ENCODE data around the gene RACGAP1. TPM values are rescaled to one million over a fixed set of nuclear protein-coding genes. Genes with fewer than 3 reads are reported as not detected.
"Not testable (repeated sequence)": the region's sequence is repeated elsewhere in the genome, so short reads cannot be mapped to it uniquely, and the experiment has no call there.

RACGAP1 gene
- total RNA-seq, 3 donors from 2014 or later (not counting 1 experiment from before 2014, with no cell fraction given): 6.1 to 11.6 (median 8.7) TPM

GRCh38 chr12:49990273-49990672, 35.0 kb downstream of the RACGAP1 start:
- Histone ChIP-seq H3K36me3 (ENCODE audit: control insufficient read depth, insufficient read depth, low read length) (peaks cover 21% of the 10 kb centered on the region), H3K27ac (ENCODE audit: low read length) (no peak overlapping the region), H3K9me3 (ENCODE audit: control insufficient read depth, insufficient read depth, low read length) (no peaks in the 10 kb centered on the region), H3K4me1 (ENCODE audit: control insufficient read depth, insufficient read depth, low read length) (no peaks in the 10 kb centered on the region), H3K4me3 (ENCODE audit: low read length) (no peak overlapping the region), H3K27me3 (ENCODE audit: control insufficient read depth, insufficient read depth, low read length) (no peaks in the 10 kb centered on the region)
- no CpG with 5 or more reads among the region's 4 CpGs for WGBS (ENCODE audit: insufficient coverage)
- Mint-ChIP-seq H3K9me3 (no peaks in the 10 kb centered on the region), H3K36me3 (no peaks in the 10 kb centered on the region), H3K27me3 (ENCODE audit: low read depth in 2 of 2) (no peaks in the 10 kb centered on the region), H3K4me3 (no peak overlapping the region), H3K27ac (no peak overlapping the region), H3K4me1 (no peaks in the 10 kb centered on the region)
- ATAC-seq (no peak), DNase-seq (no peak)
- TF ChIP-seq CTCF (IDR thresholded peaks at IDR 0.05): no peak
- intact Hi-C loops (cut with micrococcal nuclease): no loop called here

- H3K9me3 ChIP-seq (ENCODE audit: control insufficient read depth, insufficient read depth, low read length); H3K9me3 Mint-ChIP-seq; intact Hi-C loops (cut with micrococcal nuclease); H3K4me3 ChIP-seq (ENCODE audit: low read length); DNase-seq; H3K27me3 Mint-ChIP-seq (ENCODE audit: low read depth in 2 of 2); H3K27ac Mint-ChIP-seq; H3K27me3 ChIP-seq (ENCODE audit: control insufficient read depth, insufficient read depth, low read length); H3K4me1 Mint-ChIP-seq; H3K27ac ChIP-seq (ENCODE audit: low read length); ATAC-seq; H3K4me1 ChIP-seq (ENCODE audit: control insufficient read depth, insufficient read depth, low read length); H3K4me3 Mint-ChIP-seq; H3K36me3 Mint-ChIP-seq: not testable (repeated sequence)
- peaks cover 20% of the 10 kb centered on the region for H3K36me3 ChIP-seq (ENCODE audit: control insufficient read depth, insufficient read depth, low read length)
- no CpG with 5 or more reads among the region's 2 CpGs for WGBS (ENCODE audit: insufficient coverage)
Observed at GRCh38 chr12:49989400-49989799, 35.9 kb downstream of the RACGAP1 start.

GRCh38 chr12:49987625-49988303, 37.5 kb downstream of the RACGAP1 start:
- peak overlapping the region in 1 of 2 donors; percentile 14 for H3K27ac Mint-ChIP-seq
- Histone ChIP-seq H3K4me3 (ENCODE audit: low read length) (no peak overlapping the region), H3K27me3 (ENCODE audit: control insufficient read depth, insufficient read depth, low read length) (no peaks in the 10 kb centered on the region), H3K4me1 (ENCODE audit: control insufficient read depth, insufficient read depth, low read length) (peaks cover 6% of the 10 kb centered on the region), H3K27ac (ENCODE audit: low read length) (no peak overlapping the region), H3K36me3 (ENCODE audit: control insufficient read depth, insufficient read depth, low read length) (peaks cover 14% of the 10 kb centered on the region), H3K9me3 (ENCODE audit: control insufficient read depth, insufficient read depth, low read length) (no peaks in the 10 kb centered on the region)
- no peaks in the 10 kb centered on the region for H3K36me3 Mint-ChIP-seq
- intact Hi-C loops (cut with micrococcal nuclease): no loop called here
- ATAC-seq (peak in 1 of 3 donors; percentile 50), DNase-seq (no peak)
- no peaks in the 10 kb centered on the region for H3K27me3 Mint-ChIP-seq (ENCODE audit: low read depth in 2 of 2)
- 86% methylated on average over 4 of the region's 4 CpGs for WGBS (ENCODE audit: insufficient coverage)
- H3K9me3 Mint-ChIP-seq: no peaks in the 10 kb centered on the region
- no peak overlapping the region for H3K4me3 Mint-ChIP-seq
- no peaks in the 10 kb centered on the region for H3K4me1 Mint-ChIP-seq
- TF ChIP-seq CTCF (IDR thresholded peaks at IDR 0.05): no peak

- H3K27me3 ChIP-seq (ENCODE audit: control insufficient read depth, insufficient read depth, low read length); H3K4me1 Mint-ChIP-seq; H3K9me3 Mint-ChIP-seq; H3K27me3 Mint-ChIP-seq (ENCODE audit: low read depth in 2 of 2); intact Hi-C loops (cut with micrococcal nuclease); H3K36me3 Mint-ChIP-seq; H3K36me3 ChIP-seq (ENCODE audit: control insufficient read depth, insufficient read depth, low read length); H3K27ac ChIP-seq (ENCODE audit: low read length); H3K4me3 Mint-ChIP-seq; ATAC-seq; H3K9me3 ChIP-seq (ENCODE audit: control insufficient read depth, insufficient read depth, low read length); H3K4me3 ChIP-seq (ENCODE audit: low read length); H3K4me1 ChIP-seq (ENCODE audit: control insufficient read depth, insufficient read depth, low read length); DNase-seq: not testable (repeated sequence)
- H3K27ac Mint-ChIP-seq: peak overlapping the region in 1 of 2 donors; percentile 13
- 100% methylated on average over 3 of the region's 3 CpGs for WGBS (ENCODE audit: insufficient coverage)
Observed at GRCh38 chr12:49986476-49986875, 38.8 kb downstream of the RACGAP1 start.

Data from natural killer cell (primary cell).